Trophoblast cell (in vitro differentiated cells and primary cell): ENCODE measurements around the gene DMAC1.

ENCODE experiments used
- DNase-seq, 2 donors: peaks; one replicate each; pipeline ENCODE4 v3.0.0-alpha.2; 2016
- H2AFZ ChIP-seq: 2 replicates; pipeline ENCODE4 v1.6.1; 2013; ENCODE audit warnings: low read length, moderate library complexity, mild to moderate bottlenecking; ENCODE audit not compliant: insufficient read depth, poor library complexity
- H2AK5ac ChIP-seq: 2 replicates; pipeline ENCODE4 v1.6.1; 2013; ENCODE audit warnings: mild to moderate bottlenecking, low read length
- H2BK120ac ChIP-seq: 2 replicates; pipeline ENCODE4 v1.6.1; 2013; ENCODE audit warnings: low read length, mild to moderate bottlenecking, moderate library complexity; ENCODE audit not compliant: insufficient read depth, poor library complexity
- H2BK12ac ChIP-seq: 2 replicates; pipeline ENCODE4 v1.6.1; 2013; ENCODE audit warnings: mild to moderate bottlenecking, low read length, moderate library complexity
- H2BK5ac ChIP-seq: 2 replicates; pipeline ENCODE4 v1.6.1; 2013; ENCODE audit warnings: low read length, low read depth, moderate library complexity, mild to moderate bottlenecking; ENCODE audit not compliant: poor library complexity
- H3K14ac ChIP-seq: 2 replicates; pipeline ENCODE4 v1.6.1; 2013; ENCODE audit warnings: mild to moderate bottlenecking, low read length
- H3K18ac ChIP-seq: 2 replicates; pipeline ENCODE4 v1.6.1; 2013; ENCODE audit warnings: mild to moderate bottlenecking, low read length
- H3K23ac ChIP-seq: 2 replicates; pipeline ENCODE4 v1.6.1; 2013; ENCODE audit warnings: low read length
- H3K27ac ChIP-seq: 2 replicates; pipeline ENCODE4 v1.5.1; 2013; ENCODE audit warnings: low read depth, mild to moderate bottlenecking, inconsistent platforms, low read length, moderate library complexity
- H3K27me3 ChIP-seq: 2 replicates; pipeline ENCODE4 v1.6.1; 2013; ENCODE audit warnings: inconsistent platforms, mild to moderate bottlenecking, low read length, moderate library complexity; ENCODE audit not compliant: insufficient read depth
- H3K36me3 ChIP-seq, 2 experiments: 1 replicate in 1 of 2; 2 replicates in 1 of 2; pipeline ENCODE4 v1.6.1; 2013; ENCODE audit warnings: low read length in 2 of 2, mild to moderate bottlenecking in 2 of 2, moderate library complexity in 1 of 2; ENCODE audit not compliant: insufficient read depth in 2 of 2, control insufficient read depth in 1 of 2
- H3K4ac ChIP-seq: 2 replicates; pipeline ENCODE4 v1.6.1; 2013; ENCODE audit warnings: low read depth, mild to moderate bottlenecking, low read length, moderate library complexity
- H3K4me1 ChIP-seq, 2 experiments: 1 replicate in 1 of 2; 2 replicates in 1 of 2; pipeline ENCODE4 v1.6.1; 2013; ENCODE audit warnings: low read length in 2 of 2, mild to moderate bottlenecking in 2 of 2, moderate library complexity in 1 of 2; ENCODE audit not compliant: insufficient read depth in 2 of 2, control insufficient read depth in 1 of 2
- H3K4me2 ChIP-seq: 2 replicates; pipeline ENCODE4 v1.6.1; 2013; ENCODE audit warnings: inconsistent platforms, mild to moderate bottlenecking, low read length, moderate library complexity
- H3K4me3 ChIP-seq: 2 replicates; pipeline ENCODE4 v1.5.1; 2013; ENCODE audit warnings: mild to moderate bottlenecking, low read depth, low read length, inconsistent platforms
- H3K79me1 ChIP-seq: one replicate; pipeline ENCODE4 v1.6.1; 2013; ENCODE audit warnings: low read length
- H3K79me2 ChIP-seq: 2 replicates; pipeline ENCODE4 v1.6.1; 2013; ENCODE audit warnings: low read length, mild to moderate bottlenecking; ENCODE audit not compliant: control insufficient read depth, insufficient read depth, poor library complexity
- H3K9ac ChIP-seq: 2 replicates; pipeline ENCODE4 v1.6.1; 2013; ENCODE audit warnings: mild to moderate bottlenecking, low read length
- H3K9me3 ChIP-seq: 2 replicates; pipeline ENCODE4 v1.6.1; 2013; ENCODE audit warnings: low read depth, mild to moderate bottlenecking, control low read depth, inconsistent platforms, low read length; ENCODE audit not compliant: insufficient read depth
- H4K12ac ChIP-seq: 2 replicates; pipeline ENCODE4 v1.6.1; 2013; ENCODE audit warnings: low read depth, mild to moderate bottlenecking, low read length, moderate library complexity
- H4K8ac ChIP-seq: 2 replicates; pipeline ENCODE4 v1.6.1; 2013; ENCODE audit warnings: low read depth, mild to moderate bottlenecking, low read length, moderate library complexity
- H4K91ac ChIP-seq: one replicate; pipeline ENCODE4 v1.6.1; 2013; ENCODE audit warnings: low read depth, mild to moderate bottlenecking, low read length, moderate library complexity
- WGBS: extraction: QIAGEN DNeasy Blood & Tissue Kit; methylation state at CpG from one replicate; pipeline ENCODE4 v1.1.7; 2013; ENCODE audit warnings: missing lambda C conversion rate; ENCODE audit not compliant: insufficient read length, insufficient coverage; ENCODE audit errors: extremely low coverage; 5-methylcytosine and 5-hydroxymethylcytosine counted together

DMAC1 gene

DNA sequence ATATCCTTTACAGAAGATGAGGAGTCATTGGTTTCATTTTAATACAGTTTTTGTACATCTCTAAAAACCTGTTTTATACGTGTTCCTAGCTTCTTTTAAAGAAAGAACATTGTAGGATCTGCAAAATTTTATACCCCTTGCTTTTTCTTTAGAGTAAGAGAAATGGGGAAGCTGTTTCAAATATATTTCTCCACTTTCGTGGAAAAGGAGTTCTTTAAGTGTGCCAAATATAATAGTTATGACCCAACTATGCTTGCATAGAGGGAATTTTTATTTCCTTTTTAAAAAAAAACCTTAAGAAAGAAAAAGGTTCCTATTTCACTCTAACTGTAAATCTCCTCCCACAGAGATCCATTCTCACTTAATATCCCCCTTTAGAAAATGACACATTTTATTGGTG lies 27.5 kb upstream of the DMAC1 start:
- Histone ChIP-seq H3K27ac (no peak overlapping the region), H3K14ac (no peak overlapping the region), H3K4ac (no peak overlapping the region), H4K12ac (no peak overlapping the region), H3K9me3 (no peaks in the 10 kb centered on the region), H3K79me2 (no peaks in the 10 kb centered on the region), H3K18ac (no peak overlapping the region), H3K79me1 (no peaks in the 10 kb centered on the region), H3K23ac (no peak overlapping the region), H2AK5ac (no peak overlapping the region), H3K27me3 (no peaks in the 10 kb centered on the region), H2BK12ac (no peak overlapping the region), H2AFZ (no peak overlapping the region), H2BK120ac (no peak overlapping the region), H3K4me1 (no peaks in the 10 kb centered on the region), H4K8ac (no peak overlapping the region), H3K4me3 (no peak overlapping the region), H3K4me2 (no peak overlapping the region), H3K9ac (no peak overlapping the region), H4K91ac (no peak overlapping the region), H2BK5ac (no peak overlapping the region), H3K36me3 (no peaks in the 10 kb centered on the region)
- WGBS = no CpG with 5 or more reads among the region's 2 CpGs
- no peak for DNase-seq

DNA sequence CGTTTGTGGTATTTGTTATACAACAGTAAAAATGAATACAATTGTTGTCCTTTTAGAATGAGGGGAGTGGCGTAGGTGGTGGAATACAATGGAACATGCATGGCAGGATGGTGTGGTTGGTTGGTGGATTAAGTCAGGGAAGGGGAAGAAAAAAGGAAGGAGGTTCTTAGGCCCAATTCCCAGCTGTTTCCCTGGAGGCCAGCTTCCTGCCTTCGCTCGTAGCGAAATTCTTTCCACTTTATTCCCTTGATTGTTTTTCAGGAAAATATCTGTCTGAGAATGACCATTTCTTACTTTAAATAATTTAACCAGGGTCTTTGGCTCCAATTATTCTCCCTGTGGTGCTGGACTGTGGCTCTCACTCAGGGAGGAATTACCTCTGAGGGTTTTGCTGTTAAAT lies 24.1 kb upstream of the DMAC1 start:
- Histone ChIP-seq H3K23ac (no peak overlapping the region), H3K4me1 (no peaks in the 10 kb centered on the region), H3K27ac (no peak overlapping the region), H3K9me3 (no peaks in the 10 kb centered on the region), H2BK120ac (no peak overlapping the region), H2BK5ac (no peak overlapping the region), H3K27me3 (no peaks in the 10 kb centered on the region), H3K4me3 (no peak overlapping the region), H4K12ac (no peak overlapping the region), H3K18ac (no peak overlapping the region), H2BK12ac (no peak overlapping the region), H3K36me3 (no peaks in the 10 kb centered on the region), H3K79me2 (no peaks in the 10 kb centered on the region), H2AFZ (no peak overlapping the region), H3K79me1 (no peaks in the 10 kb centered on the region), H4K8ac (no peak overlapping the region), H3K4ac (no peak overlapping the region), H3K4me2 (no peak overlapping the region), H2AK5ac (no peak overlapping the region), H3K14ac (no peak overlapping the region), H4K91ac (no peak overlapping the region), H3K9ac (no peak overlapping the region)
- no peak for DNase-seq
- WGBS = no CpG with 5 or more reads among the region's 5 CpGs

DNA sequence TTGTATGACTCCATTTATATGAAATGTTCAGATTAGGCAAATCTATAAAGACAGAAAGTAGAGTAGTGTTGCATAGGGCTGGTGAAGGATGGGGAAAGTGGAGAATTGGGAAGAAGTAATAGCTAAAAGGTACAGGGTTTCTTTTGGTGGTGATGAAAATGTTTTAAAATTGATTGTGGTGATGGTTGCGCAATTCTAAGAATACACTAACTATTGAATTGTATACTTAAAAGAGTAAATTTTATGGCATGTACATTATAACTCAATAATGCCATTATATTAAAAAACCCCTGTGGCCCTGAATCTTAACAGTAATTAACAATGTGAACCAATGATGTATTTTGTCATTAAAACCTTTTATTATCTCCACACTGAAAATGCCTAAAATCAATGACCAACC lies 20.4 kb upstream of the DMAC1 start:
- Histone ChIP-seq H3K79me2 (no peaks in the 10 kb centered on the region), H3K4me3 (no peak overlapping the region), H3K79me1 (no peaks in the 10 kb centered on the region), H3K27me3 (no peaks in the 10 kb centered on the region), H3K4me2 (no peak overlapping the region), H3K4ac (no peak overlapping the region), H2AK5ac (no peak overlapping the region), H3K18ac (no peak overlapping the region), H2BK120ac (no peak overlapping the region), H4K8ac (no peak overlapping the region), H2BK5ac (no peak overlapping the region), H3K9me3 (no peaks in the 10 kb centered on the region), H3K36me3 (no peaks in the 10 kb centered on the region), H3K9ac (no peak overlapping the region), H3K23ac (no peak overlapping the region), H3K4me1 (no peaks in the 10 kb centered on the region), H4K12ac (no peak overlapping the region), H2BK12ac (no peak overlapping the region), H2AFZ (no peak overlapping the region), H3K14ac (no peak overlapping the region), H3K27ac (no peak overlapping the region), H4K91ac (no peak overlapping the region)
- no peak for DNase-seq
- WGBS = no CpG with 5 or more reads among the region's 1 CpG

DNA sequence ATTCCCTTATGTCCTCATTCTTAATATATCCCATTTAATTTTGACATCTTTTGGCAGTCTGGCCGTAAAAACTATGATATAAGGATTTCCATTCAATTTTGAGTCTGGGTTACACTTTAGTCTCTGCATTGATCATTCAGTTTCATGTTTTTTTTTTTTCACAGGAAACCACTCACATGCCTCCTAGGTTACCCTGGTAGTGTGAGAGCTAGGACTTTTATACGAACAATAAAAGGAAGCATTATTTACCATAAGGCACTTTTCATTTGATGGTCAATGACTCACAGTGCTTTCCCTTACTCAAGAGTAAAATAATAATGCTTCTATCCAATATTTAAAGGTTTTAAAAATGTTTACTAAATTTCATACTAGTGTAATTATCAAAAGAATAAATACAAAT lies 16.4 kb upstream of the DMAC1 start:
- H2AK5ac ChIP-seq = no peak overlapping the region
- no peak overlapping the region for H4K8ac ChIP-seq
- no peak overlapping the region for H3K4me2 ChIP-seq
- no peak overlapping the region for H3K4me3 ChIP-seq
- no peak overlapping the region for H2AFZ ChIP-seq
- no peaks in the 10 kb centered on the region for H3K27me3 ChIP-seq
- no peak overlapping the region for H2BK12ac ChIP-seq
- no peaks in the 10 kb centered on the region for H3K79me1 ChIP-seq
- H3K27ac ChIP-seq = no peak overlapping the region
- no CpG with 5 or more reads among the region's 2 CpGs for WGBS
- no peak overlapping the region for H3K18ac ChIP-seq
- H3K9ac ChIP-seq = no peak overlapping the region
- H3K4me1 ChIP-seq = no peaks in the 10 kb centered on the region
- no peak overlapping the region for H2BK5ac ChIP-seq
- no peak overlapping the region for H4K12ac ChIP-seq
- no peak overlapping the region for H3K14ac ChIP-seq
- H3K36me3 ChIP-seq = no peaks in the 10 kb centered on the region
- H3K79me2 ChIP-seq = no peaks in the 10 kb centered on the region
- no peak overlapping the region for H2BK120ac ChIP-seq
- no peak for DNase-seq
- H3K23ac ChIP-seq = no peak overlapping the region
- H3K9me3 ChIP-seq = no peaks in the 10 kb centered on the region
- H3K4ac ChIP-seq = no peak overlapping the region
- H4K91ac ChIP-seq = no peak overlapping the region
